Activated naive CD8-positive, alpha-beta T cell treated with anti-CD3 and anti-CD28 coated beads, Interleukin-2, amount 50 U/mL, for 16 hours (primary cell): ENCODE measurements around the gene ZNF672.
A peak's percentile ranks its signal among the peaks of the same experiment; 100 is the strongest.

ENCODE experiments used
- DNase-seq: peaks from one replicate; pipeline ENCODE4 v3.0.0-alpha.2; 2020; ENCODE audit warnings: low read depth, low spot score

Gene ZNF672

DNA sequence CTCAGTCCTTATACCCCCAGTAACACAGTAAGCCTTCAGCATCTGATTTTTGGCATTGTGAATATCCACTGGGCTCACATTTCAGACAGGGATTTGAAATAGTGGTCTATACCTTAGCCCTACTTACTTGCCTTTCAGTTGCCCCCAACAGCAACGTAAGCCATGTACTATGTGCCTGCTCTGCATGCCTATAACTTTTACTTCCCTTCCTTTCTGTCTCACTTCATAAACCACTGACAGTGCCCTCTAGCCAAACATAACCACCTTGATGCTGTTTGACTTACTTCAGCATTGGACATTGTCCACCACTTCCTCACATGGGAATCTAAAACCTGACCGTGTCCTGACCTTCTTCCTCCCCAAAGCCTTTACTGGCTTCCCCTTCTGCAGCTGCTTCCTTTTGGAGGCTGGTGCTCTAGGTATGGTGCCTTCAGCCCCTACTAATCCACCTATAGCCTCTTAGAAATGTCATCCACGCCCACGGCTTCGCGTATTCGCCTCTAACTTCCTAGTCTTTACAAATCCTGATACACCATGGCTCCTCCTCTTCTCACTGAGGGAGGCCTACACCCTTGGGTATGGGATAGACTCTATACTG is 3.6 kb upstream of the ZNF672 start:
- no peak for DNase-seq

- no peak for DNase-seq
Observed at GRCh38 chr1:248837045-248837780, 811 bp upstream of the ZNF672 start.

- peak; percentile 59 for DNase-seq
Observed at GRCh38 chr1:248838357-248839167, 538 bp downstream of the ZNF672 start.

DNA sequence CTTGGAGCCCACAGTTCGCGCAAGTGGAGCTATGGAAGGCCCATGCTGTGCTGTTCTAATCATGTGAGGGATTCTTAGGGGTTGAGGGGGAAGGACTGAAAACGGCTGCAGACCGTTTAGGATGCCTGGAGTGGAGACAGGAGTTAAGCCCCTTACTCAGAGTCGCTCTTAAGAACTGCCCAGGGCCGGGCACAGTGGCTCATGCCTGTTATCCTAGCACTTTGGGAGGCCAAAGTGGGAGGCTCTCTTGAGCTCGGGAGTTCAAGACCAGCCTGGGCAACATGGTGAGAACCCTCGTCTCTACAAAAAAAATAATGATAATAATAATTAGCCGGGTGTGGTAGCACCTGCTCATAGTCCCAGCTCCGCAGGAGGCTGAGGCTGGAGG is 1.1 kb downstream of the ZNF672 start:
- DNase-seq: no peak

DNA sequence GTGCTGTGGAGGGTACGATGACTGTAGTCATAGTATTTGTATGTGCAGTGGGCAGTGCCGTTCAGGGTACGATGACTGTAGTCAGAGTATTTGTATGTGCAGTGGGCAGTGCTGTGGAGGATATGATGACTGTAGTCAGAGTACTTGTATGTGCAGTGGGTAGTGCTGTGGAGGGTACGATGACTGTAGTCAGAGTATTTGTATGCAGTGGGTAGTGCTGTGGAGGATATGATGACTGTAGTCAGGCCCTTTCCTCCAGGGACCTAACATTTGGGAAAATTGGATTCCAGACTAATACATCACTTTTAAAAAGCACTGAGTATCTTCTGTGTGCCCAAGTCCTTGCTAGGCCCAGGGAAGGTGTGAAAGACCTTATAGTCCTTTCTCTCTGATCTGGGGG is 2.9 kb downstream of the ZNF672 start:
- no peak for DNase-seq

GRCh38 chr1:248841702-248842395 is 3.8 kb downstream of the ZNF672 start:
- DNase-seq: no peak

- DNase-seq: no peak
Observed at GRCh38 chr1:248842781-248843331, 4.8 kb downstream of the ZNF672 start.

- no peak for DNase-seq
Observed at GRCh38 chr1:248843687-248844086, 5.7 kb downstream of the ZNF672 start.

GRCh38 chr1:248844526-248844925 is 6.5 kb downstream of the ZNF672 start:
- no peak for DNase-seq

DNA sequence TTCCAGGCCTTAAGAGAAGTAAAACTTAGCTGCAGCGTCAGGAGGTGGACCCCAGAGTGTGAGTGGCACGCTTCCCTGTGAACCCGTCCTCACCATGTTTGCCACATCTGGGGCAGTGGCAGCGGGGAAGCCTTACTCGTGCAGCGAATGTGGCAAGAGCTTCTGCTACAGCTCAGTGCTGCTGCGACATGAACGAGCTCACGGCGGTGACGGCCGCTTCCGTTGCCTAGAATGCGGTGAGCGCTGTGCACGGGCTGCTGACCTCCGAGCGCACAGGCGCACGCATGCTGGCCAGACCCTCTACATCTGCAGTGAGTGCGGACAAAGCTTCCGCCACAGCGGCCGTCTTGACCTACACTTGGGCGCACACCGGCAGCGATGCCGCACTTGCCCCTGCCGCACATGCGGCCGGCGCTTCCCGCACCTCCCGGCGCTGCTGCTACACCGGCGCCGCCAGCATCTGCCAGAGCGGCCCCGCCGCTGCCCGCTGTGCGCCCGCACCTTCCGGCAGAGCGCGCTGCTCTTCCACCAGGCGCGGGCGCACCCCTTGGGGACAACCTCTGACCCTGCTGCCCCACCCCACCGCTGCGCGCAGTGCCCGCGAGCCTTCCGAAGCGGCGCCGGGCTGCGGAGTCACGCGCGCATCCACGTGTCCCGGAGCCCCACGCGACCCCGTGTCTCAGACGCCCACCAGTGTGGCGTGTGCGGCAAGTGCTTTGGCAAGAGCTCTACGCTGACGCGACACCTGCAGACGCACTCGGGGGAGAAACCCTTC is 9.3 kb downstream of the ZNF672 start:
- DNase-seq: no peak

GRCh38 chr1:248847956-248848561 is 10.0 kb downstream of the ZNF672 start:
- DNase-seq: no peak

GRCh38 chr1:248848602-248849001 is 10.6 kb downstream of the ZNF672 start:
- no peak for DNase-seq

DNA sequence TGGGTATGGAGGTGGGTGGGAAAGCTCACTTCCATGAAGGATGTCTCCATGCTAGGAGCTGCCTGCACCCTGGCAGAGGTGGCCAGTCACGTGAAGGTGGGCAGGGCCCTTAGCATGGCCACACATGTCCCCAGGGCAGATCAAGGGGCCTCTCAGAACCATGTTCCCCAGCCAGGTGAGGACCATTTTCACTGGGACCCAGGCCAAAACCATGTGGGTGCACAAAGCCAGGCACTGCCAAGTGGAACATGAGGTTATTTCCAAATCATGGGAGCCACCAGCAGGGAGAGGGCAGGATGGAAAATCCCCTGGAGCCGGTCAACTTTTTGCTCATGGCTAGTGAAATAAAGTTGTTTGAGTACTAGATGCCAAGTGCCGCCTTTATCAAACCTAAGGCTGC is 11.1 kb downstream of the ZNF672 start:
- no peak for DNase-seq

DNA sequence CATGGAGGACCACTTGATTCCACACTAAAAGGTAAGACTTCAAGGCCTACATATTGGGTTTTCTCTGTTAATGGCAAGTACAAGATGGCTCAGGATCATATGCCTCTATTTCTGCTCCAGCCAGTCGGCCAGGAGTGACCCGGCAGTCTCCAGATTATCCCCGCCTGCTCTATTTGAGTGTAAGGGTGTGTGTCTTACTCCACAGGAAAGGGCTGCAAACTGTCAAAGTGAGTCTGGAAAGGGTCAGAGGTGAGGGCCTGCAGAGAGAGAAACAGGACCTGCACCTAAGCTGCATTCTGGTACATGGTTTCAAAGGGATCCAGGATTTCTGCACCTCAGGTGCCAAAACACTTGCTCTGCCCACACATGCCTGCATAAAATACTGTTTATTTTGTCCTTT is 11.6 kb downstream of the ZNF672 start:
- no peak for DNase-seq

- DNase-seq: no peak
Observed at GRCh38 chr1:248850124-248850523, 12.1 kb downstream of the ZNF672 start.

DNA sequence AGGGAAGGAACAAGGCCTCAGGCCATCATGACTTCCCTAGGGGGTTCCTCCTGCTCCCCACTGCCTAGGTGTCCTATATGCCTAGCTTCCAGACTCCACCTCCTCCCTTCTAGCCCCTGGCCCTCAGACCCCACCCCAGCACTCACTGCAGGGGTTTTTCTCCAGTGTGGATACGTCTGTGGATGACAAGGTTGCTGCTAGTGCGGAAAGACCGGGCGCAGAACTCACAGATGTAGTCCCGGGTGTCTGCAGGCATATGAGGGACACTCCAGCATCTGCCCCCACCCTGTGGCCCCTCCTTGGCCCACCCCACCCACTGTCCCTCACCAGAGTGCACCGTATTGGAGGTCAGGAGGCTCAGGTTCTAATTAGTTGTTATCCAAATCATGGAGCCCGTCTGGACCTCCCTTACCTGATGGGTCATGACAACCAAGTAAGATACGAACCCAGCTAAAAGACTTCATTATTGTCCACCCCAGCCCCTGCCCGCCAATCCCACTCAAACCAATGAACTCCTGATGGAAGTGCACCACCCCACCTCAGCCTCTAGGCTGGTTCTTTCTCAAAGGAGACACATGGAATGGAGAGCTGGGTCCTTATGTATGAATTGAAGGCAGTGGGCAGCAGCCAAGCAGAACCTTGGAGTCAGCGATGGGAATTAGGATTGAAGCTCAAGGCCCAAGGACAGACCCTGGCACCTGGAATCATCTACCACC is 12.7 kb downstream of the ZNF672 start:
- DNase-seq: no peak

GRCh38 chr1:248851390-248851789 is 13.4 kb downstream of the ZNF672 start:
- DNase-seq: no peak

DNA sequence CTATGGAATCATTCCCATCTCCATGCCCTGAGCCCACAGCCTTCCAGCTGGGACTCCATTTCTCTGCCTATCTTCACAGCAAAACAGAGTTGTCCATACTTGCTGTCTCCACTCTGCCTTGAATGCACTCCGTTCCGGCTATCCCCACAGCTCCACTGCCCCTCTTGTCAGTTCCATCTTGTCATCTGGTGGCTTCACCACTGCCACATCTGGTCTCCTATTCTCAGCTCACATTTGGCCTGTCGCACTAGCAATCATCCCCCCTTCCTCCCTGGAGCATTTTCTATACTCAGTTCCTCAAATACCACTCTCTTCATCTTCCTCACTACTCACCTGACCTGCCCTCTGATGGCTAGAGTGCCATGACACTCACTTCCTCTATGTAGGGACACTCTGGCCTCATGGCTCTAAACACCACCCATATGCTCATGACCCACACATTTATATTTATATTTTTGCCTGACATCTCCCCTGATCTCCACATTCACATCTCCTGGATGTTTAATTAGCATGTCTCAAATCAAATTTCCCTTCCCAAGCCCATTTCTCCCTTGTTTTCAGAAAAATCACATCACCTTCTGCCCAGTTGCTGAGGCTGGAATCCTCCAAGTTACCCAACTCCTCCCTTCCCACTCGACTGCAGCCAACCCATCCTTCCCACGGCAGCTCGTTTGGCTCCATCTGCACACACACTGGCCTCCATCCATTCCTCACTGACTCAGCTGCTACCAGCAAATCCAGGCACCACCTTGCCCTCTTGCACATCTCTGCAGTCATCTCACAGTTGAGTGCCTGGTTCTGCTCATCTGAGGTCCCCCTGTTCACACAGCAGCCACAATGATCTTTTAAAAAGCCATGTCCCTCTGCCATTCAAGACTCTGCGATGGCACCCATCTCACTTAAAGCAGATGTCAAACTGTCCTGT is 14.7 kb downstream of the ZNF672 start:
- DNase-seq: no peak
